ENCODE data around the gene SMYD5. TPM values are rescaled to one million over a fixed set of nuclear protein-coding genes. Genes with fewer than 3 reads are reported as not detected.
A peak's percentile ranks its signal among the peaks of the same experiment; 100 is the strongest.
"Not testable (repeated sequence)": the region's sequence is repeated elsewhere in the genome, so short reads cannot be mapped to it uniquely, and the experiment has no call there.

SMYD5 gene
- total RNA-seq, 2 experiments from 2014 or later, result 39.1 to 46.7 TPM

- Histone ChIP-seq H3K4me3 (ENCODE audit: low read length) (no peak overlapping the region), H3K36me3 (ENCODE audit: insufficient read depth, low read length) (no peaks in the 10 kb centered on the region), H3K4me1 (ENCODE audit: insufficient read depth, low read length) (peaks cover 8% of the 10 kb centered on the region), H3K27ac (ENCODE audit: low read depth in 1 of 2, low read length in 2 of 2) (no peak overlapping the region), H3K27me3 (ENCODE audit: control insufficient read depth in 1 of 2, insufficient read depth in 2 of 2, low read length in 2 of 2) (peaks cover 11 to 24% of the 10 kb centered on the region in 2 experiments), H3K9me3 (ENCODE audit: control insufficient read depth in 1 of 2, insufficient read depth in 1 of 2, low read length in 2 of 2) (peaks cover 0 to 9% of the 10 kb centered on the region in 2 experiments)
- ATAC-seq (ENCODE audit: poor library complexity), result no peak
- DNase-seq, result no peak
- TF ChIP-seq, protein P1, sequence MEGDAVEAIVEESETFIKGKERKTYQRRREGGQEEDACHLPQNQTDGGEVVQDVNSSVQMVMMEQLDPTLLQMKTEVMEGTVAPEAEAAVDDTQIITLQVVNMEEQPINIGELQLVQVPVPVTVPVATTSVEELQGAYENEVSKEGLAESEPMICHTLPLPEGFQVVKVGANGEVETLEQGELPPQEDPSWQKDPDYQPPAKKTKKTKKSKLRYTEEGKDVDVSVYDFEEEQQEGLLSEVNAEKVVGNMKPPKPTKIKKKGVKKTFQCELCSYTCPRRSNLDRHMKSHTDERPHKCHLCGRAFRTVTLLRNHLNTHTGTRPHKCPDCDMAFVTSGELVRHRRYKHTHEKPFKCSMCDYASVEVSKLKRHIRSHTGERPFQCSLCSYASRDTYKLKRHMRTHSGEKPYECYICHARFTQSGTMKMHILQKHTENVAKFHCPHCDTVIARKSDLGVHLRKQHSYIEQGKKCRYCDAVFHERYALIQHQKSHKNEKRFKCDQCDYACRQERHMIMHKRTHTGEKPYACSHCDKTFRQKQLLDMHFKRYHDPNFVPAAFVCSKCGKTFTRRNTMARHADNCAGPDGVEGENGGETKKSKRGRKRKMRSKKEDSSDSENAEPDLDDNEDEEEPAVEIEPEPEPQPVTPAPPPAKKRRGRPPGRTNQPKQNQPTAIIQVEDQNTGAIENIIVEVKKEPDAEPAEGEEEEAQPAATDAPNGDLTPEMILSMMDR (IDR thresholded peaks at IDR 0.05), result no peak
- Mint-ChIP-seq H3K4me3 (no peak overlapping the region), H3K36me3 (ENCODE audit: low read depth) (no peaks in the 10 kb centered on the region), H3K27me3 (peaks cover 53% of the 10 kb centered on the region), H3K4me1 (ENCODE audit: low read depth) (peaks cover 7% of the 10 kb centered on the region), H3K27ac (no peak overlapping the region), H3K9me3 (no peaks in the 10 kb centered on the region)
- intact Hi-C loops (cut with DNase I, micrococcal nuclease), result no loop called here
- POLR2A ChIA-PET, result no interaction called here
- CTCF ChIA-PET, result interaction anchor here (1.1 kb wide), 1 partner anchor 15 kb away, joined by 5 read pairs; no protein-coding TSS in a partner anchor
These were observed 16.5 kb upstream of the SMYD5 start for GRCh38 chr2:73197579-73197978.

- ATAC-seq (ENCODE audit: poor library complexity); DNase-seq; H3K4me3 ChIP-seq (ENCODE audit: low read length); H3K36me3 ChIP-seq (ENCODE audit: insufficient read depth, low read length); H3K4me1 Mint-ChIP-seq (ENCODE audit: low read depth); H3K9me3 Mint-ChIP-seq; intact Hi-C loops (cut with DNase I, micrococcal nuclease); H3K27ac Mint-ChIP-seq; POLR2A ChIA-PET; H3K27ac ChIP-seq (ENCODE audit: low read depth in 1 of 2, low read length in 2 of 2); H3K4me3 Mint-ChIP-seq; H3K36me3 Mint-ChIP-seq (ENCODE audit: low read depth): not testable (repeated sequence)
- H3K27me3 Mint-ChIP-seq, result peaks cover 68% of the 10 kb centered on the region
- CTCF ChIA-PET, result interaction anchor here (1.4 kb wide), 1 partner anchor 23 kb away, joined by 3 read pairs; no protein-coding TSS in a partner anchor
- Histone ChIP-seq H3K9me3 (ENCODE audit: control insufficient read depth in 1 of 2, insufficient read depth in 1 of 2, low read length in 2 of 2) (peaks cover 0 to 10% of the 10 kb centered on the region in 2 experiments), H3K4me1 (ENCODE audit: insufficient read depth, low read length) (peaks cover 18% of the 10 kb centered on the region), H3K27me3 (ENCODE audit: control insufficient read depth in 1 of 2, insufficient read depth in 2 of 2, low read length in 2 of 2) (peaks cover 26 to 45% of the 10 kb centered on the region in 2 experiments)
These were observed 13.8 kb upstream of the SMYD5 start for GRCh38 chr2:73200281-73200680.

GRCh38 chr2:73202156-73203054 lies 11.6 kb upstream of the SMYD5 start, which contains the start of gene NOTO:
Gene NOTO (plus strand): TSS chr2:73202574. CDS start chr2:73202667, 93 bp downstream.
- Histone ChIP-seq H3K4me3 (ENCODE audit: low read length) (no peak within 1 kb of the TSS), H3K36me3 (ENCODE audit: insufficient read depth, low read length) (no peaks in the 10 kb centered on the region), H3K4me1 (ENCODE audit: insufficient read depth, low read length) (peaks cover 18% of the 10 kb centered on the region), H3K27ac (ENCODE audit: low read depth in 1 of 2, low read length in 2 of 2) (no peak within 1 kb of the TSS), H3K9me3 (ENCODE audit: control insufficient read depth in 1 of 2, insufficient read depth in 1 of 2, low read length in 2 of 2) (peaks cover 0 to 10% of the 10 kb centered on the region in 2 experiments), H3K27me3 (ENCODE audit: control insufficient read depth in 1 of 2, insufficient read depth in 2 of 2, low read length in 2 of 2) (peaks cover 39 to 54% of the 10 kb centered on the region in 2 experiments)
- H3K27ac Mint-ChIP-seq, result no peak within 1 kb of the TSS
- DNase-seq (no peak), ATAC-seq (ENCODE audit: poor library complexity) (peak; percentile 64)
- peak within 1 kb of the TSS; percentile 67 for H3K4me3 Mint-ChIP-seq
- TF ChIP-seq, protein P1 (IDR thresholded peaks at IDR 0.05), result no peak
- peaks cover 74% of the 10 kb centered on the region for H3K27me3 Mint-ChIP-seq
- peaks cover 7% of the 10 kb centered on the region for H3K4me1 Mint-ChIP-seq (ENCODE audit: low read depth)
- no peaks in the 10 kb centered on the region for H3K36me3 Mint-ChIP-seq (ENCODE audit: low read depth)
- intact Hi-C loops (cut with DNase I, micrococcal nuclease), result no loop called here
- H3K9me3 Mint-ChIP-seq, result no peaks in the 10 kb centered on the region
- CTCF ChIA-PET, result interaction anchor here (1.0 to 1.7 kb wide), 3 partner anchors 9 to 25 kb away, joined by 4 to 5 read pairs (median 4); no protein-coding TSS in a partner anchor
- POLR2A ChIA-PET, result interaction anchor here (0.9 kb wide), 1 partner anchor 11 kb away, joined by 3 read pairs; no protein-coding TSS in a partner anchor
